Measurements from ENCODE around the gene PGF.
"Not testable (repeated sequence)": the region's sequence is repeated elsewhere in the genome, so short reads cannot be mapped to it uniquely, and the experiment has no call there.

PGF gene

GRCh38 chr14:74955229-74956026 is at the start of gene PGF:
Gene PGF (minus strand): TSS chr14:74955597. CDS start chr14:74955242, 355 bp downstream.
- DNase-seq (ENCODE audit: low read depth in 2 of 2) = peak in 1 of 2 donors; percentile 18

GRCh38 chr14:75003250-75004027 is 48.0 kb upstream of the PGF start:
- no peak for DNase-seq (ENCODE audit: low read depth in 2 of 2)

- peak; percentile 94 to 99 for DNase-seq (ENCODE audit: low read depth in 2 of 2)
Observed at GRCh38 chr14:75002392-75003249, 47.2 kb upstream of the PGF start, which contains the start of gene EIF2B2. Gene EIF2B2 (plus strand): TSS chr14:75002921. CDS start chr14:75002991, 70 bp downstream.

GRCh38 chr14:75001899-75002298 is 46.5 kb upstream of the PGF start:
- DNase-seq (ENCODE audit: low read depth in 2 of 2) = no peak

DNA sequence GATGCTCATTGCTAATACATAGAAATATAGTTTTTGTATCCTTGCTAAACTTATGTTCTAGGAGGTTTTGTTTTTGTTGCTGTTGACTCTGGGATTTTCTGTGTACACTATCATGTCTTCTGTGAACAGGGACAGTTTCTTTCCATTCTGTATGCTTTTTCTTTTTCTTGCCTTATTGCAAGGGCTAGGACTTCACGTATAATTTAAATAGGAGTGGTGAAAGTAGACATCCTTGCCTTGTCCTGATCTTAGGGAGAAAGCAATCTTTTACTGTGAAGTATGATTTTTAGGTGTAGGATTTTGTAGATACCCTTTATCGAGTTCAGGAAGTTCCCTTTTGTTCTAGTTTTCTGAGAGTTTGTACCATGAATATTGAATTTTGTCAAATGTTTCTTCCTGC is 45.9 kb upstream of the PGF start:
- no peak for DNase-seq (ENCODE audit: low read depth in 2 of 2)

DNA sequence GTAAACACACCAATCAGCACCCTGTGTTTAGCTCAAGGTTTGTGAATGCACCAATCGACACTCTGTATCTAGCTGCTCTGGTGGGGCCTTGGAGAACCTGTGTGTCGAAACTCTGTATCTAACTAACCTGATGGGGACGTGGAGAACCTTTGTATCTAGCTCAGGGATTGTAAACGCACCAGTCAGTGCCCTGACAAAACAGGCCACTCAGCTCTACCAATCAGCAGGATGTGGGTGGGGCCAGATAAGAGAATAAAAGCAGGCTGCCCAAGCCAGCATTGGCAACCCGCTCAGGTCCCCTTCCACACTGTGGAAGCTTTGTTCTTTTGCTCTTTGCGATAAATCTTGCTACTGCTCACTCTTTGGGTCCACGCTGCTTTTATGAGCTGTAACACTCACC is 40.4 kb upstream of the PGF start:
- DNase-seq (ENCODE audit: low read depth in 2 of 2) = not testable (repeated sequence)

GRCh38 chr14:74994182-74994581 is 38.8 kb upstream of the PGF start:
- DNase-seq (ENCODE audit: low read depth in 2 of 2) = not testable (repeated sequence)

GRCh38 chr14:74988993-74989392 is 33.6 kb upstream of the PGF start:
- no peak for DNase-seq (ENCODE audit: low read depth in 2 of 2)

- no peak for DNase-seq (ENCODE audit: low read depth in 2 of 2)
Observed at GRCh38 chr14:74988131-74988530, 32.7 kb upstream of the PGF start.

DNA sequence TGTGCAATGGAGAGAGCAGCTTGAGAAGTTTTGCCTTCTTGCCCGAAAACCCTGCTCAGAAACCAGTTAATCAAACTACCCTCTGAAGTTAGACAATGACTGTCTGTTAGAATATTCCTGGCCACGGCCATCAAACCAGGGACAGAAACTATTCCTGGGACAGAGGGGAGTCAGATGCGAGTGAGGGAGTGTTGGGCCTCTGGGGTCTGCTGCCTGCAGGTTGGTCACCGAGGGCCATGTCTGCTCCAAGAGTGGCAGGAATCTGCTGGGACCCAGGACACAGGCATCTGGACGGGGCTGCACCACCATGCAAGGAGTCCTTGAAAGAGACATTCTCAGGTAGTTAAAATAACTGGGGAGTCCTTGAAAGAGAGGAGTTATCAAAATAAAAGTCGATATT is 30.4 kb upstream of the PGF start:
- no peak for DNase-seq (ENCODE audit: low read depth in 2 of 2)

GRCh38 chr14:74985028-74985310 is 29.6 kb upstream of the PGF start:
- DNase-seq (ENCODE audit: low read depth in 2 of 2) = no peak

DNA sequence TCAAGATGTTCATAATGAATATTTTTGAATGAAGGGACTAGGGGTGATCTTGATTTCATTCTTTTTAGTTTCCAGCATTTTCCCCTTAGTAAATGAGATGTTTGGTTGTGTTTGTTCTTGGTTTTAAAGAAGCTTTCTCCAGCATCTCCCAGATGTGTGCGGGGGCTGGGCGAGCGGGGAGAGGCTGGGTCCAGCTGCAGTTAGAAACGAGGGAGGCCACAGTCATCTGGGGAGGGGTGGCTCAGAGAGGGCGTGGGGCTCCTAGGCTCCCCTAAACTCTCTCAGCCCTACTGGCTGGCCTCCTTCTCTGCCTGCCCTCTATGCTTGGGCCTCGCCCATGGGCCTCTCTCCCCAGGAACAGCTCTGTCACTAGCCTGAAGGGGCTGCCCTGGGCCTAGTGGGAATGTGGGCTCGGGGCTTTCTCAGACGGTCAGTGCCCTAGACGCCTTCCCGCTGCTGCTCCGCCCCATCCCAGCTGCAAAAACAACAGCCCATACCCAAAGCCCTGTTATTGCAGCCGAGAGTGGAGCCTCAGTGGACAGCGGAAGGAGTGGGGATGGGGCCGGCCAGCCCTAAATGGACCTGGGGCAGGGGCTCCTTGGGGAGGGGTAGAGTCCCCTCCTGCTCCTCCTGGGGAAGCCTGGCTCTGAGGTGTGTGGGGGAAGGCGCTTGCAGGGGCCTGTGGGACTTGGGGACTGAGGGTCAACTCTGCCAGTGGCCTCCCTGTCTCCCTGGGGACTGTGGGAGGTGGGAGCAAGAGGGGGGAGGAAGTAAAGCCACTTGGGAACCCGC is 29.0 kb upstream of the PGF start:
- DNase-seq (ENCODE audit: low read depth in 2 of 2) = no peak

DNA sequence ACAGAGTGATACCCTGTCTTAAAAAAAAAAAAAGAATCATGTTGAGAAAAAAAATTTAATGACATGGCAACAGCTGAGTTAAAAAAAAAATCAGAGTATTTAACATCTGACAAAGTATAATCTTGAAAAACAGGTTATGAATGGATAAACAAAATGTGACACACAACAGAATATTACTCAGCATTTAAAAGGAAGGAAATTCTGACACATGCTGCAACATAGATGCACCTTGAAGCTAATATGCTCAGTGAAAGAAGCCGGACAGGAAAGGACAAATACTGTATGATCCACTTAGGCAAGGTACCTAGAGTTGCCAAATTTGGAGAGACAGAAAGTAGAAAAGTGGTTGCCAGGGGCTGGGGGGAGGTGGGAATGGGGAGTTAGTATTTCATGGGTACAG is 27.9 kb upstream of the PGF start:
- no peak for DNase-seq (ENCODE audit: low read depth in 2 of 2)

- DNase-seq (ENCODE audit: low read depth in 2 of 2) = no peak
Observed at GRCh38 chr14:74982661-74983060, 27.3 kb upstream of the PGF start.

DNA sequence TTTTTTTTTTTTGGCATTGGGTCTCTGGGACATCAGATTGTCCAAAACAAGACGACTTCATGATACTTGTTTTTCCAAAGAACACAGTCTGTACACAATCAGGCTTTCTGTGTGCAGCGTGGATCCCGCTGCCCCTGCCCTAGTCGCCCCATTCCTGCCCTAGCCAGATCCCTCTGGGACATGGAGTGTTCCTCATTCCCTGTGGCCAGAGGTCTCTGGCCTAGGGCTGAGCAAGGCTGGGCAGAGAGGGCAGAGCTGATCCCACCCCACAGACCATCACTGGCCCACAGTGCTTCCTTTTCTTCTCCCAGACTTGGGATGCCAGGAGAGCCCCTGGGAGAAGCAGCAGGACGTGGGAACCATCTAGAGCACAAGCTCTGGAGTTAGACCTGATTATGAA is 26.4 kb upstream of the PGF start:
- no peak for DNase-seq (ENCODE audit: low read depth in 2 of 2)

DNA sequence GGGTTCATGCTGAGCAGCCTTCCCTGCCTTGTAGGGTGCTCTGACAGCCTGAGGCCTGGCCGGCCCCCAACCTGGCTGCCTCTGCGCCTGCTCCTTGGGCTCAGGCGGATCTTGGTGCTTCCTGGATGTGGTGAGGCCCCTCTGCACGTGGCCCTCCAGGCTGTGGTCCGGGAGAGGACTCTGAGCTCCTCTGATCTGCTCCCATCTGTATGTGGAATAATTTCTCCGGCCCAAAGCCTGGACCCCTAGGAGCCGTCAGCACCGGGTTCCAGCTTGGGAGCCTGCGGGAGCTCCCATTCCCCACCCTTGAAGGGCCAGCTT is 26.0 kb upstream of the PGF start:
- DNase-seq (ENCODE audit: low read depth in 2 of 2) = no peak

DNA sequence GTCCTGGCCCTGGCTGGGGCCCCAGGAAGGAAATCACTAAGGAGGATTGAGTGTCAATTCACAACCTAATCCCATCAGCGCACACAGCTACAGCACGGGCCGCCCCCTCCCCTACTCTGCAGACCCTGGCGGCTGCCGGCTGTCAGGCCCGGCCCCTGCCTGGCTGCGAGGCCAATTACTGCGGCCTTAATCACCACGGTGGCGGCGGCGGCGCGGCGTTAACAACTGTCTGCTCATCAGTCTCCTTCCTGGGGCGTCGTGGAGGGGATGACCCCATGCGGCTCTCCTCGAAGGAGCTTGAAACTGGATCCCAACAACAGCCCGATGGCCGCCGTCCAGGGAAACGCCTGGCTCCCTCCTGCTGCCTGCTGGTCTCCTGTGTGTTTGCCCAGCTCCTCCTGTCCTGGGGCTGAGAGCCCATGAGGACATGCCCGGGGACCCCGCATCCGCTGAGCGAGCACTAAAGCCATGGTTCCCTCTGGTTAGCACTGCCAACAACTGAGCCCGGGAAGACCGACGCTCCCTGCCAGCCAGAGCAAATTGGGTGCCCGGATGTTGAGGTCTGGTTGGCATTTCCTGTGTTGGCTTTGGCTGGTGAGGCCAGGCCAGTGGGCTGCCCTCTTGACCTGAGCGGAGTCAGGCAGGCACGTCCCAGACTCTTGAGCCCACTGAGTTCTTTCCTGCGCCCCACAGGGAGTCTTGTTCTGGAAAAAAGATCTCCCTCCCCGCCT is 25.5 kb upstream of the PGF start:
- DNase-seq (ENCODE audit: low read depth in 2 of 2) = no peak

DNA sequence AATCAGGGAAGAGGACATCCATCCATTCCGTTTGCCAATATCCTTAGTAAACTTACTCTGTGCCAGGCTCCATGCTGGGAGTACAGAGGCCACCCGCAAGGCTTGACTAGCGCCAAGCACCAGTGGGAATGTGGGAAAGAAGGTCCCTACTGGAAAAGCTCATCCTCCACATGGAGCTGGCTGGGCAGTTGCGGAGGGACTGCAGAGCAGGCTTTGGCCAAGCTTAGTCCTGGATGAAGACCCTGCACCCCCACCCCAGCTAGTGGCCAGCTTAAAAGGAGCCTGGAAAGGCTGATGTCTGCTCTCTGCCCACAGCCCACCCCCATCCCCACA is 25.0 kb upstream of the PGF start:
- no peak for DNase-seq (ENCODE audit: low read depth in 2 of 2)

DNA sequence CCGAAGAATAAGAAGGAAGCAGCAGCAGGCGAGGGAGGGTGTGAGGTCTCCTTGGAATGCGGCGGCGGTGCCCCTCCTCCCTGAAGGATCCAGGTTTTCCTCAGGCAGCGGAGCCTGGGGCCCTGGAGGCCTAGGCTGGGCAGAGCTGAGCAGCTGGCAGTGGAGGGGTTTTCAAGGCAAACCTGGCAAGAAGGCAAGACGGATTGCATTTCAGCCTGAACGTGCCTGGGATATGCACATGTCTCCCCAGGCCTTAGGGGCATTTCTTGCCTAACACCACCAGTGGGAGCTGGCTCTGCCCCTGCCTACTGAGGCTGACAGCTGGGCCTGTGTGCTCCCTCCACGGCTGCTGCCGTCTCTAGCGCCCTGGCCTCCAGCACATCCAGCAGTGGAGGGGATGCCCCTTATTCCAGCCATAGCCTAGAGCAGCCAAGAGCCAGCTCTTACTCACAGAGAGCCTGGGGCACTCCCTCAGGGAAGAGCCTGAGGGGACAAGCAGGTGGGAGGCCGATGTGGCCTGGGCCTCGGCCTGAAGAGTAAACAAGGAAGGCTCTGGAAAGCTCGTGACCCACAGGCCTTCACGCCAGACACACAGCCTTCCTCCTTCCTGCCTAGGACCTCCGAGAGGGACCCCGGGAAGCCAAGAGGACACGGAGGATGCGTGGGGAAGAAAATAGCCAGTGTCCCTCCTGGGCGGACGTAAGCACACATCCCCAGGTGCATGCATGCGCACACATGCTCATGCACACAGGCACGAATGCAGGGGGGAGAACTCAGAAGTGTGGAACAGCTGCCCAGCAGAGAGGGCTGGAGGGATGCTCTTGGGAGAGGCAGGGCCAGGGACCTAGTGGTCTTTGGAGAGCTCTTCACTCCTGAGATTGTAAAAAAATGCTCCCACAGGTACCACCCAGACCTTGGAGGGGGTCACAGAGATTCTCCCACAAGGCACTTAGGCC is 24.3 kb upstream of the PGF start:
- no peak for DNase-seq (ENCODE audit: low read depth in 2 of 2)

DNA sequence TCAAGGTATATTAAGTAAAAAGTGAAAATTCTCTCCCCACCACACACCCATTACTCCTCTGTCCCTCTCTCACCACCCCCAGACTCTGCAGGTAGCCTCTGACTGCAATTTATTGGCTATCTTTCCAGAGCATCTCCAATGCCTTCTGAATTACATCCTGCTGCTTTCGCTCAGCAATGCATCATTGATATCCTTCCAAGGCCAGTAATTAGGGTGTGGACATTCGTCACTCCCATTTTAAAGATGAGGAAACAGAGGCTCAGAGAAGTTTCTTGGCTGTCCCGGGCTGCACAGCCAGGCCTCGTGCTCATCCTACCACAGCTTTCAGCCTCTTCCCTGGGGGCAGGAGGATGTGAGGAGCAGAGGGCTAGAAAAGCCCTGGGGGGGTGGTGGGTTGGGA is 23.6 kb upstream of the PGF start:
- DNase-seq (ENCODE audit: low read depth in 2 of 2) = no peak
